H9 (cell line): ENCODE measurements around the gene AMH. TPM values are rescaled to one million over a fixed set of nuclear protein-coding genes. Genes with fewer than 3 reads are reported as not detected.

Experiments used
- DNase-seq: peaks from one replicate; pipeline ENCODE4 v3.0.0-alpha.2; 2017
- H2AFZ ChIP-seq: one replicate; pipeline ENCODE4 v1.6.1; 2013; ENCODE audit warnings: mild to moderate bottlenecking, low read length, control low read depth, moderate library complexity
- H2AK5ac ChIP-seq: 2 replicates; pipeline ENCODE4 v1.6.1; 2013; ENCODE audit warnings: low read length, control low read depth, mixed read lengths; ENCODE audit not compliant: insufficient read length
- H2BK120ac ChIP-seq: one replicate; pipeline ENCODE4 v1.6.1; 2013; ENCODE audit warnings: low read depth, mild to moderate bottlenecking, low read length, control low read depth, inconsistent platforms; ENCODE audit not compliant: poor library complexity, severe bottlenecking
- H2BK12ac ChIP-seq: 2 replicates; pipeline ENCODE4 v1.6.1; 2013; ENCODE audit warnings: low read length, control low read depth, mixed read lengths, low read depth; ENCODE audit not compliant: insufficient read length
- H2BK15ac ChIP-seq: 2 replicates; pipeline ENCODE4 v1.6.1; 2013; ENCODE audit warnings: low read depth, low read length, control low read depth
- H2BK20ac ChIP-seq: one replicate; pipeline ENCODE4 v1.6.1; 2013; ENCODE audit warnings: low read depth, mild to moderate bottlenecking, low read length, control low read depth, inconsistent platforms; ENCODE audit not compliant: poor library complexity, severe bottlenecking
- H2BK5ac ChIP-seq: 2 replicates; pipeline ENCODE4 v1.6.1; 2013; ENCODE audit warnings: low read length, control low read depth, mixed read lengths; ENCODE audit not compliant: insufficient read length
- H3K14ac ChIP-seq: 2 replicates; pipeline ENCODE4 v1.6.1; 2013; ENCODE audit warnings: low read length, control low read depth; ENCODE audit not compliant: insufficient read depth
- H3K18ac ChIP-seq: 2 replicates; pipeline ENCODE4 v1.6.1; 2013; ENCODE audit warnings: low read depth, mild to moderate bottlenecking, mixed read lengths, low read length, control low read depth; ENCODE audit not compliant: insufficient read length
- H3K23ac ChIP-seq: 2 replicates; pipeline ENCODE4 v1.6.1; 2013; ENCODE audit warnings: low read length, control low read depth, mixed read lengths, low read depth; ENCODE audit not compliant: insufficient read length
- H3K23me2 ChIP-seq: 2 replicates; pipeline ENCODE4 v1.6.1; 2013; ENCODE audit warnings: low read depth, mild to moderate bottlenecking, mixed read lengths, low read length, control low read depth; ENCODE audit not compliant: insufficient read length, poor library complexity, severe bottlenecking
- H3K27ac ChIP-seq: 2 replicates; pipeline ENCODE4 v1.5.1; 2013; ENCODE audit warnings: low read length, control low read depth, mixed read lengths, low read depth; ENCODE audit not compliant: insufficient read length
- H3K27me3 ChIP-seq: 2 replicates; pipeline ENCODE4 v1.6.1; 2013; ENCODE audit warnings: low read length, control low read depth, inconsistent platforms; ENCODE audit not compliant: insufficient read depth
- H3K4ac ChIP-seq: 2 replicates; pipeline ENCODE4 v1.6.1; 2013; ENCODE audit warnings: low read depth, mild to moderate bottlenecking, control low read depth, inconsistent platforms, low read length, moderate library complexity
- H3K4me1 ChIP-seq: 2 replicates; pipeline ENCODE4 v1.6.1; 2013; ENCODE audit warnings: low read length, control low read depth, inconsistent platforms; ENCODE audit not compliant: insufficient read depth
- H3K4me2 ChIP-seq: 2 replicates; pipeline ENCODE4 v1.6.1; 2013; ENCODE audit warnings: low read length, control low read depth, mixed read lengths; ENCODE audit not compliant: insufficient read length, insufficient read depth
- H3K56ac ChIP-seq: 2 replicates; pipeline ENCODE4 v1.6.1; 2013; ENCODE audit warnings: low read depth, mild to moderate bottlenecking, mixed read lengths, low read length, control low read depth; ENCODE audit not compliant: insufficient read length
- H3K79me1 ChIP-seq: 2 replicates; pipeline ENCODE4 v1.6.1; 2013; ENCODE audit warnings: low read depth, mild to moderate bottlenecking, moderate library complexity, low read length, control low read depth, inconsistent platforms; ENCODE audit not compliant: insufficient read depth, poor library complexity, severe bottlenecking
- H3K79me2 ChIP-seq: 2 replicates; pipeline ENCODE4 v1.6.1; 2013; ENCODE audit warnings: low read length, control low read depth, inconsistent platforms; ENCODE audit not compliant: insufficient read depth
- H3K9ac ChIP-seq: 2 replicates; pipeline ENCODE4 v1.6.1; 2013; ENCODE audit warnings: low read length, control low read depth, mixed read lengths; ENCODE audit not compliant: insufficient read length; ENCODE audit errors: extremely low read depth
- H3K9me3 ChIP-seq: one replicate; pipeline ENCODE4 v1.6.1; 2013; ENCODE audit warnings: low read depth, low read length, inconsistent platforms; ENCODE audit not compliant: control insufficient read depth
- H3T11ph ChIP-seq: one replicate; pipeline ENCODE4 v1.6.1; 2013; ENCODE audit warnings: mild to moderate bottlenecking, low read length, control low read depth, inconsistent platforms
- H4K20me1 ChIP-seq: one replicate; pipeline ENCODE4 v1.6.1; 2013; ENCODE audit not compliant: control insufficient read depth, insufficient read length, insufficient read depth
- H4K5ac ChIP-seq: 2 replicates; pipeline ENCODE4 v1.6.1; 2013; ENCODE audit warnings: low read depth, mild to moderate bottlenecking, mixed read lengths, low read length, control low read depth; ENCODE audit not compliant: insufficient read length
- H4K8ac ChIP-seq: replicated peaks from 2 replicates; pipeline ENCODE4 v1.6.1; 2013; ENCODE audit warnings: low read length, control low read depth, mixed read lengths, low read depth; ENCODE audit not compliant: insufficient read length
- H4K91ac ChIP-seq: 2 replicates; pipeline ENCODE4 v1.6.1; 2013; ENCODE audit warnings: low read depth, mild to moderate bottlenecking, moderate library complexity, mixed read lengths, low read length, control low read depth; ENCODE audit not compliant: insufficient read length
- H3K27ac Mint-ChIP-seq, 3 experiments: 2 replicates in 2 of 3; 3 replicates in 1 of 3; pipeline ENCODE4 v1.8.0; 2020 to 2021; ENCODE audit warnings: mixed read lengths in 3 of 3, mild to moderate bottlenecking in 1 of 3, moderate library complexity in 1 of 3
- H3K27me3 Mint-ChIP-seq: 2 replicates; pipeline ENCODE4 v1.8.0; 2021; ENCODE audit warnings: low read depth, mild to moderate bottlenecking, moderate library complexity, mixed read lengths
- H3K36me3 Mint-ChIP-seq, 3 experiments: 2 replicates in 2 of 3; 3 replicates in 1 of 3; pipeline ENCODE4 v1.8.0; 2020 to 2021; ENCODE audit warnings: low read depth in 3 of 3, mixed read lengths in 3 of 3; ENCODE audit not compliant: insufficient read depth in 1 of 3
- H3K4me1 Mint-ChIP-seq, 2 experiments: 2 replicates each; pipeline ENCODE4 v1.8.0; 2020; ENCODE audit warnings: mixed read lengths in 2 of 2
- H3K4me3 Mint-ChIP-seq, 2 experiments: 2 replicates in 1 of 2; 3 replicates in 1 of 2; pipeline ENCODE4 v1.8.0; 2020 to 2021; ENCODE audit warnings: mild to moderate bottlenecking in 2 of 2, mixed read lengths in 2 of 2, moderate library complexity in 1 of 2
- H3K9me3 Mint-ChIP-seq, 2 experiments: 2 replicates in 1 of 2; 3 replicates in 1 of 2; pipeline ENCODE4 v1.8.0; 2020; ENCODE audit warnings: mild to moderate bottlenecking in 2 of 2, mixed read lengths in 2 of 2, moderate library complexity in 1 of 2
- CTCF ChIP-seq: fragments of 200-600 bp; sonication (generic); conservative IDR thresholded peaks from 3 replicates; pipeline ENCODE4 v1.8.0; 2021; ENCODE audit warnings: antibody characterized with exemption, mild to moderate bottlenecking
- WGBS: extraction: QIAGEN DNeasy Blood & Tissue Kit; methylation state at CpG from one replicate; pipeline ENCODE4 v1.1.7; 2013; ENCODE audit warnings: missing lambda C conversion rate, low lambda C conversion rate, mixed read lengths; ENCODE audit not compliant: insufficient read length; ENCODE audit errors: extremely low coverage; 5-methylcytosine and 5-hydroxymethylcytosine counted together
- total RNA-seq: library from RNA; stranded (reverse); gene quantifications from 2 replicates; pipeline ENCODE4 v1.2.1, GENCODE V29; 2021

The AMH gene
- total RNA-seq, 1 experiment from 2014 or later, result 70.7 TPM

- H3K9ac ChIP-seq, result no peak overlapping the region
- peaks cover 24 to 74% (median 66%) of the 10 kb centered on the region in 3 experiments; a peak in 6 of 7 replicates for H3K36me3 Mint-ChIP-seq
- H2AK5ac ChIP-seq, result no peak overlapping the region
- H3K27ac ChIP-seq, result no peak overlapping the region
- no peak for DNase-seq
- H2AFZ ChIP-seq, result no peak overlapping the region
- no peaks in the 10 kb centered on the region for H3K4me1 ChIP-seq
- H2BK12ac ChIP-seq, result no peak overlapping the region
- no CpG with 5 or more reads among the region's 43 CpGs for WGBS
- no peak for TF ChIP-seq CTCF
- no peaks in the 10 kb centered on the region; the same call in 1 of the 2 replicates for H3K27me3 Mint-ChIP-seq
- H3K4me1 Mint-ChIP-seq, result no peaks in the 10 kb centered on the region
- H3K9me3 ChIP-seq, result no peaks in the 10 kb centered on the region
- no peak overlapping the region for H3K4me3 Mint-ChIP-seq
- no peak overlapping the region for H4K91ac ChIP-seq
- H3K4ac ChIP-seq, result no peak overlapping the region
- no peak overlapping the region for H3K18ac ChIP-seq
- H3K4me2 ChIP-seq, result no peak overlapping the region
- no peaks in the 10 kb centered on the region for H3K9me3 Mint-ChIP-seq
- no peak overlapping the region for H2BK20ac ChIP-seq
- no peaks in the 10 kb centered on the region for H3K79me2 ChIP-seq
- H2BK15ac ChIP-seq, result no peak overlapping the region
- H4K20me1 ChIP-seq, result no peaks in the 10 kb centered on the region
- H3K27me3 ChIP-seq, result no peaks in the 10 kb centered on the region
- no peak overlapping the region for H2BK5ac ChIP-seq
- no peak overlapping the region for H3K14ac ChIP-seq
- H4K5ac ChIP-seq, result no peak overlapping the region
- H4K8ac ChIP-seq, result no peak overlapping the region
- no peak overlapping the region for H3K56ac ChIP-seq
- H3K79me1 ChIP-seq, result no peaks in the 10 kb centered on the region
- H2BK120ac ChIP-seq, result no peak overlapping the region
- H3T11ph ChIP-seq, result no peak overlapping the region
- peak overlapping the region in 2 of 3 experiments; percentile 59 to 85; a peak in 5 of 7 replicates for H3K27ac Mint-ChIP-seq
- no peak overlapping the region for H3K23ac ChIP-seq
- H3K23me2 ChIP-seq, result no peaks in the 10 kb centered on the region
These were observed 32.5 kb upstream of the AMH start for GRCh38 chr19:2216361-2217225.
